Measurements from ENCODE around the gene EEPD1.

Gene EEPD1

GRCh38 chr7:36263095-36263484 is 110.0 kb downstream of the EEPD1 start:
- DNase-seq, result no peak

- peak; percentile 84 for DNase-seq
Measured at GRCh38 chr7:36264123-36264801, 111.2 kb downstream of the EEPD1 start.

GRCh38 chr7:36264913-36265516 is 112.0 kb downstream of the EEPD1 start:
- DNase-seq, result no peak

GRCh38 chr7:36265680-36266079 is 112.6 kb downstream of the EEPD1 start:
- peak; percentile 71 for DNase-seq

GRCh38 chr7:36266190-36266589 is 113.1 kb downstream of the EEPD1 start:
- no peak for DNase-seq

GRCh38 chr7:36266683-36267082 is 113.6 kb downstream of the EEPD1 start:
- DNase-seq, result no peak

- DNase-seq, result no peak
Measured at GRCh38 chr7:36272211-36272566, 119.1 kb downstream of the EEPD1 start.

GRCh38 chr7:36272567-36273269 is 119.7 kb downstream of the EEPD1 start:
- DNase-seq, result peak; percentile 59

- DNase-seq, result no peak
Measured at GRCh38 chr7:36273836-36274235, 120.8 kb downstream of the EEPD1 start.

- DNase-seq, result no peak
Measured at GRCh38 chr7:36275735-36276284, 122.8 kb downstream of the EEPD1 start.

GRCh38 chr7:36276428-36277248 is 123.6 kb downstream of the EEPD1 start:
- DNase-seq, result no peak

- DNase-seq, result no peak
Measured at GRCh38 chr7:36277249-36277542, 124.1 kb downstream of the EEPD1 start.

- no peak for DNase-seq
Measured at GRCh38 chr7:36278069-36278619, 125.1 kb downstream of the EEPD1 start.

- no peak for DNase-seq
Measured at GRCh38 chr7:36278620-36279172, 125.6 kb downstream of the EEPD1 start.

- no peak for DNase-seq
Measured at GRCh38 chr7:36279200-36279925, 126.3 kb downstream of the EEPD1 start.

GRCh38 chr7:36279926-36280315 is 126.9 kb downstream of the EEPD1 start:
- DNase-seq, result no peak

- peak; percentile 95 for DNase-seq
Measured at GRCh38 chr7:36280840-36281812, 128.1 kb downstream of the EEPD1 start.

- peak; percentile 65 for DNase-seq
Measured at GRCh38 chr7:36281945-36282717, 129.1 kb downstream of the EEPD1 start.

GRCh38 chr7:36283181-36283580 is 130.1 kb downstream of the EEPD1 start:
- no peak for DNase-seq

GRCh38 chr7:36283711-36284130 is 130.7 kb downstream of the EEPD1 start:
- peak; percentile 98 for DNase-seq
